IPS-20b (cell line): Measurements from ENCODE around the gene ST7.
"Not testable (repeated sequence)": the region's sequence is repeated elsewhere in the genome, so short reads cannot be mapped to it uniquely, and the experiment has no call there.

ENCODE experiments used
- H3K27ac ChIP-seq: one replicate; pipeline ENCODE4 v1.5.1; 2013; ENCODE audit warnings: low read length
- H3K27me3 ChIP-seq: 2 replicates; pipeline ENCODE4 v1.6.1; 2013; ENCODE audit warnings: mild to moderate bottlenecking, low read length, inconsistent platforms; ENCODE audit not compliant: insufficient read depth
- H3K36me3 ChIP-seq: 2 replicates; pipeline ENCODE4 v1.6.1; 2013; ENCODE audit warnings: low read depth, mild to moderate bottlenecking, inconsistent platforms, low read length, moderate library complexity; ENCODE audit not compliant: insufficient read depth
- H3K4me1 ChIP-seq: 2 replicates; pipeline ENCODE4 v1.6.1; 2013; ENCODE audit warnings: mild to moderate bottlenecking, control low read depth, inconsistent platforms, low read length, moderate library complexity; ENCODE audit not compliant: insufficient read depth
- H3K4me3 ChIP-seq: 2 replicates; pipeline ENCODE4 v1.5.1; 2013; ENCODE audit warnings: mild to moderate bottlenecking, low read length, inconsistent platforms
- H3K9ac ChIP-seq: 2 replicates; pipeline ENCODE4 v1.6.1; 2013; ENCODE audit warnings: low read depth, mild to moderate bottlenecking, inconsistent platforms, low read length, moderate library complexity
- H3K9me3 ChIP-seq: 2 replicates; pipeline ENCODE4 v1.6.1; 2013; ENCODE audit warnings: mild to moderate bottlenecking, low read depth, low read length, inconsistent platforms; ENCODE audit not compliant: insufficient read depth

Gene ST7

DNA sequence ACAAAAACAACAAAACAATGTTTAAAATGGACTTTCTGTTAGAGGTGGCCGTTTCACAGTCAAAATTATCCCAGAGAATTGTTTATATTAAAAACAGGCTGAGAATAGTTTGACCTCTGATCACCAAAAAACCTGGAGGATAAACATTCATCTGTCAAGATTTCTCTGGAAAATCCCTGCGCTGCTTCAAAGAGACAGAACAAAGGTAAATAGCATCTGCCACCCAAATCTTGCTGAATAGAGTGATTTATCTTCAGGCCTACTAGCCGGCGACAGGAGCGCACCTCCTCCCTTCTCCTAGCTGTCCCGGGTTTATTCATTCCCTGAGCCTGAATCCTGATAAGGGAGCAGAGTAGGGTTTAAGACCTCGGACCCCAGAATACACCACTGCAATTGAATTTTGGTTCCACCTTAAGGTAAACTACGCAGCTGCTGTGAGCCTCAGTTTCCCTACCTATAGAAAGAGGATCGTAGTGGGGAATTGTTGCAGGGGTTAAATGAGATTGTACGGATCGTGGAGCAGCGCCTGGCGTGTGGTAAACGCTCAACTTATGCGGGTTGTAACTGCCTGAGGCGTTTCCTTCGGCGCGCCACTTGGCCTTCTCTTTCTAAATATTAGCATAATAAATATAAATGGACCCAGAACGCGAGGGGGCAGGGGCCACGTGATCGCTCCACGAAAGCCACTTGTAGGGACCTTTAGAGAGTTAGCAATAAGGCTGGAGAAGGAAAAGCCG lies 498 bp upstream of the ST7 start:
- Histone ChIP-seq H3K27ac (peak overlapping the region; percentile 46), H3K4me1 (peaks cover 18% of the 10 kb centered on the region; the same call in 1 of the 2 replicates)

DNA sequence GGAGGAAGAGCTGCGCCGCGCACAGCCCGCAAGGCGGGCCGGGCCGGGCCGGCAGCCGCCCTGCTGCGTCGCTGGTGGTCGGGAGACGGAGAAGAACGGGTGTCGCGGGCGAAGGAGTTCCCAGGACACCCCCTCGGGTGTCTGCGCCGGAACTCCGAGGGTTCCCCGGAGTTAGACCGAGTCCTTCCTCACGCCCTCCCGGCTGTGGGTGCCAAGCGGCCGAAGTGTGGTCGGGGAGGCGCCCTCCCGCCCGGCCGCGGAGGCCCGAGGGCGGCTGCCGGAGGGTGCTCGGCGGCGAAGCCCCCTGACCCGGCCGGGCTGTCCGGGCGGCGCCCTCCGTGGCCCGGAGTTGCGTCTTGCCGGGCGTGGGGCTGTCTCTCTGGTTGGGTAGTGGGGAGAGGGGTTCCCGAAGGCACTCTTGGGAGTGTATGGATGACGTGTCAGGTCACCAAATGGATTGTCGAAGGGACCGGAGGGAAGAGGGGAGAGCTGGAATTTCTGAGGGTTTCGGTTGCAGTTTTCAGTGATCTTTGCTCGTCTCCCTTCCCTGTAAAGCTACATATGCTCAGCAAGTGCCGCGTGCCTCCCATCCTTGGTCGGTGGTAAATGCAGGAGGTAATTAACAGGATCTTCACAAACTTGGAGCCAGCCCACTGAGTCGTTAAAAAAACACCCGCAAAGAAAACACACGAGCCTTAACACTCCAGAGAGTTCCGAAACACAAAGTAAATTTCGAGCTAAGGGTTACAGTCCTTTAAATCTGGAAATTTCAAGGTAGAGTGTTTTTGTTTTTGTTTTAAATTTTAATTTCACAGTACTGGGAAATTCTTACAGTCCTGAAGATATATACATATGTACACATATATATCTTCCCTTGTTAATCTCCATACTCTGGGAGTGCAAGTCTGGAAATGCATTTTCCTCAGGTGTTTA lies 871 bp downstream of the ST7 start:
- Histone ChIP-seq H3K27me3 (no peaks in the 10 kb centered on the region; the same call in 1 of the 2 replicates), H3K4me3 (peak overlapping the region; percentile 83), H3K9ac (peak overlapping the region; percentile 77), H3K36me3 (no peaks in the 10 kb centered on the region), H3K4me1 (peaks cover 29% of the 10 kb centered on the region; the same call in 1 of the 2 replicates), H3K27ac (no peak overlapping the region), H3K9me3 (no peaks in the 10 kb centered on the region)

More for the DNA sequence above, 498 bp upstream of the ST7 start:
- no peaks in the 10 kb centered on the region for H3K9me3 ChIP-seq
- no peaks in the 10 kb centered on the region; the same call in 1 of the 2 replicates for H3K27me3 ChIP-seq
- H3K36me3 ChIP-seq, result no peaks in the 10 kb centered on the region
- peak overlapping the region; percentile 83 for H3K4me3 ChIP-seq
- peak overlapping the region; percentile 84; the same call in 1 of the 2 replicates for H3K9ac ChIP-seq

DNA sequence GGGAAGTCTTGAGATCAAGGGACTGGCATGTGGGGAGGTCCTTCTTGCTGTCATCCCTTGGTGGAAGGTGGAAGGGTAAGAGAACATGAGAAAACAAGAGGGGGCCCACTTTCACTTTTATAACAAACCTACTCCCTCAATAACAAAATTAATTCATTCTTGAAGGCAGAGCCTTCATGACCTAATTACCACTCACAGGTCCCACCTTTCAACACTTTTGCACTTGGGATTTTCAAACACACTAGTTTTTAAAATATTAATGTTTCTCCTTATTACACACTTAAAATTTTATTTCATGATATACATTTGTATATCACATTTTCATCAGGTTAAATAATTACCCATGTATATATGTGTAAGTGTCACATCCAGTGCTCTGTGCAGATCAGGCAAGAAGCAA lies 2.0 kb downstream of the ST7 start:
- H3K4me1 ChIP-seq, result peaks cover 29% of the 10 kb centered on the region; the same call in 1 of the 2 replicates
- no peaks in the 10 kb centered on the region; the same call in 1 of the 2 replicates for H3K27me3 ChIP-seq
- H3K4me3 ChIP-seq, result peak overlapping the region; percentile 83
- H3K27ac ChIP-seq, result no peak overlapping the region
- H3K9me3 ChIP-seq, result no peaks in the 10 kb centered on the region
- no peak overlapping the region for H3K9ac ChIP-seq
- no peaks in the 10 kb centered on the region for H3K36me3 ChIP-seq

DNA sequence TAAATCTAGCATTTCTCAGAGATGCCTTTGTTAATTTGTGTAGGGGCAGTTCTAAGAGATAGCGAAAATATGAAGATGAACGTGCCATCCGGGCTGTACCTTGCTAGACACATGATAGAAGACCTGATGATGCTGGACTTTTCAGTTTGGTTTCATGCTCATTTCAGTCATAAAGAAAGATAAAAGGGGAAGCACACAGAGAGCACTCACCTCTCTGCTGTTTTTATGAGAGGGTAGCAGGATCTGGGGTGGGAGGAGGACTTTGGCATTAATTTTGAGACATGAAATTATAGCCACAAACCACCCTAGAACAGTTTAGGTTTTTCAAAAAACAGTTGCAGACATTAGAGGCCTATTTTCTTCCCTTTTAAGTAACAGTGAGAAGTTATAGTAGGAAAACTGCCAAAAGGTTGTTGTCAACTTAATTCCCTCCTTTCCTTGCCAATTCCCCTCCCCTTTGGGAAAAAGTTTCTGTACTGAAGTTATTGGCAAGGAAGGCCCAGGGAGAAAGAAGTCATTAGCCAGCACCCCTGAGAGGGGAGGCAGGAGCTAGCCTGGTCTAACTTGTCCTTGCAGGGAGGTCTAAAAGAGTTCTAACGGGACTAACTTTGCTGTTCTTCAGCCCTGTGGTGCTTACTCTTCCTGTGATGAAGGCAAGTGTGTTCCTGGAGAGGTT lies 2.6 kb downstream of the ST7 start:
- Histone ChIP-seq H3K4me3 (no peak overlapping the region), H3K27me3 (no peaks in the 10 kb centered on the region; the same call in 1 of the 2 replicates), H3K36me3 (no peaks in the 10 kb centered on the region), H3K27ac (peak overlapping the region; percentile 48), H3K4me1 (peaks cover 29% of the 10 kb centered on the region; the same call in 1 of the 2 replicates), H3K9me3 (no peaks in the 10 kb centered on the region), H3K9ac (no peak overlapping the region)

DNA sequence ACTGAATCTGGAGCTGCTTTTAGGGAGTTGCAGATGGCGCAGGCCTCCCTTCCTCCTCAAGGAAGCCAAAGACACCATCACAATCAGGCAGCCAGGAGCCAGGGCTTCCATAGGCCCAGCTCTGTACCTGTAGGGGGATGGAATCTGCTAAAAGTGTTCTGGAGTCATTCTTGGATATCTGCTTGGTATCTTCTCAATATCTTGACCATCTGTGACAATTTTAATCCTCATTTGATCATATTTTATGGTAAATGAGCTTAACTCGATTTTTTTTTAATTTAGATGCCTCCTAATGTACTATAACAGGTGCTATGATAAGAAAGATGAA lies 3.1 kb downstream of the ST7 start:
- Histone ChIP-seq H3K4me1 (peaks cover 29% of the 10 kb centered on the region; the same call in 1 of the 2 replicates), H3K9me3 (no peaks in the 10 kb centered on the region), H3K9ac (no peak overlapping the region), H3K4me3 (no peak overlapping the region), H3K27me3 (no peaks in the 10 kb centered on the region; the same call in 1 of the 2 replicates), H3K36me3 (no peaks in the 10 kb centered on the region), H3K27ac (peak overlapping the region; percentile 48)

DNA sequence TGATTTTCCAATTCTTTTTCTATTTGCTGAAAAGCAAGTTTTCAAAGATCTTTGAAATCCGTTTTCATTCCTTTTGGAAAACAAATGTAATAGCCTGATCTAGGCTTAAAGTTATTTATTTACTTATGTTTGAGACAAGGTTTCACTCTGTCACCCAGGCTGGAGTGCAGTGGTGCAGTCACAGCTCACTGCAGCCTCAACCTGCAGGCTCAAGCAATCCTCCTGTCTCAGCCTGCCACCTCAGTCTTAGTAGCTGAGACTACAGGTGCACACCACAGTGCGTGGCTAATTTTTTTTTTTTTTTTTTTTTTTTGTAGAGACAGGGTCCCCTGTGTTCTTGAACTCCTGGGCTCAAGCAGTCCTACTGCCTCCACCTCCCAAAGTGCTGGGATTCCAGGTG lies 4.6 kb downstream of the ST7 start:
- Histone ChIP-seq H3K9me3 (no peaks in the 10 kb centered on the region), H3K27me3 (no peaks in the 10 kb centered on the region; the same call in 1 of the 2 replicates), H3K4me3 (no peak overlapping the region), H3K9ac (no peak overlapping the region), H3K27ac (no peak overlapping the region), H3K36me3 (no peaks in the 10 kb centered on the region), H3K4me1 (peaks cover 26% of the 10 kb centered on the region; the same call in 1 of the 2 replicates)

DNA sequence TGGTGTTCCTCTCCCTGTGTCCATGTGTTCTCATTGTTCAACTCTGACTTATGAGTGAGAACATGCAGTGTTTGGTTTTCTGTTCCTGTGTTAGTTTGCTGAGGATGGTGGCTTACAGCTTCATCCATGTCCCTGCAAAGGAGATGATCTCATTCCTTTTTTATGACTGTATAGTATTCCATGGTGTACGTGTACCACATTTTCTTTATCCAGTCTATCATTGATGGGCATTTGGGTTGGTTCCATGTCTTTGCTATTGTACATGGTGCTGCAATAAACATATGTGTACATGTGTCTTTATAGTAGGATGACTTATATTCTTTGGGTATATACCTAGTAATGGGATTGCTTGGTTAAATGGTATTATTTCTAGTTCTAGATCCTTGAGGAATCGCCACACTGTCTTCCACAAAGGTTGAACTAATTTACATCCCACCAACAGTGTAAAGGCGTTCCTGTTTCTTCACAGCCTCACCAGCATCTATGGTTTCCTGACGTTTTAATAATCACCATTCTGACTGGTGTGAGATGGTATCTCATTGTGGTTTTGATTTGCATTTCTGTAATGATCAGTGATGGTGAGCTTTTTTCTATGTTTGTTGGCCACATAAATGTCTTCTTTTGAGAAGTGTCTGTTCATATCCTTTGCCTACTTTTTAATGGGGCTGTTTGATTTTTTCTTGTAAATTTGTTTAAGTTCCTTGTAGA lies 8.8 kb downstream of the ST7 start:
- H3K9me3 ChIP-seq, H3K36me3 ChIP-seq, H3K4me3 ChIP-seq, H3K27ac ChIP-seq, H3K9ac ChIP-seq, H3K27me3 ChIP-seq: not testable (repeated sequence)
- peaks cover 11% of the 10 kb centered on the region; the same call in 1 of the 2 replicates for H3K4me1 ChIP-seq

DNA sequence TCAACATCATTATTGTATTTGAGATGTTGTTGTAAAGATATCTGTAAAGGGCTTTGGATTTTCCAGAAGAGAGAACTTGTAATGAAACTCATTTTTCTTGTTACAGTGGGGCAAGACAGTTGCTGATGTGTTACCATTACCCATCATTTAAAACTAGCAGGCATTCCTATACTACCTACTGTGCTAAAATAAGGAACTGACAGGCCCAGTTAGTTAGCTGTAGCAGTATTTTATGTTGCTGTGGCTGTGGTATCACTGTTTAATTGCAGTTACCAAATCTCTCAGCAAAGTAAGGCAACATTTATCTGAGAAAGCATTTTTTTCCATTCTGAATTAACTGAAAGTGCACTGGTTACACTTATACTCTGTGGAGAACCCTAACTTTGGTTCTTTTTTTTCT lies 9.9 kb downstream of the ST7 start:
- no peak overlapping the region for H3K4me3 ChIP-seq
- H3K27ac ChIP-seq, result no peak overlapping the region
- H3K36me3 ChIP-seq, result no peaks in the 10 kb centered on the region
- H3K9ac ChIP-seq, result no peak overlapping the region
- H3K9me3 ChIP-seq, result no peaks in the 10 kb centered on the region
- H3K27me3 ChIP-seq, result no peaks in the 10 kb centered on the region
- H3K4me1 ChIP-seq, result peaks cover 9% of the 10 kb centered on the region; the same call in 1 of the 2 replicates

DNA sequence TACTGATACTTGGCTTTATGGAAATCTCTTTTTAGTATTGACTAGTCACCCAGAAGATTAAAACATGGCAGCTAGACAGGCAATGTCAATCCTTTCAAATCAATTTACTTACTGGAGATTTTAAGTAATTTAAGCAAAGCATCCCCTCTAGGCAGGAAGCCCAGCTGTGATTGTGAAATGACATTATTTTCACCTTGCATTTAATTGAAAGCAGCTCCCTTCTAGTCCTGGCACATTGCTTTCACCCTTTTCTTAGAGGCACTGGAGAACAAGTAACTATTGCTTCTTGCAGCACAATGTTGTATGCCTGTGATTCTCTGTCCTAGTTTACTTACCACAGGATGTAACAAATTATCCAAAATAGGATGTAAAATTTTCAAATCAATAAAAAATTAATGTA lies 13.3 kb downstream of the ST7 start:
- Histone ChIP-seq H3K4me1 (peaks cover 20% of the 10 kb centered on the region), H3K27ac (no peak overlapping the region), H3K36me3 (no peaks in the 10 kb centered on the region), H3K9ac (no peak overlapping the region), H3K9me3 (no peaks in the 10 kb centered on the region), H3K4me3 (no peak overlapping the region), H3K27me3 (no peaks in the 10 kb centered on the region)

DNA sequence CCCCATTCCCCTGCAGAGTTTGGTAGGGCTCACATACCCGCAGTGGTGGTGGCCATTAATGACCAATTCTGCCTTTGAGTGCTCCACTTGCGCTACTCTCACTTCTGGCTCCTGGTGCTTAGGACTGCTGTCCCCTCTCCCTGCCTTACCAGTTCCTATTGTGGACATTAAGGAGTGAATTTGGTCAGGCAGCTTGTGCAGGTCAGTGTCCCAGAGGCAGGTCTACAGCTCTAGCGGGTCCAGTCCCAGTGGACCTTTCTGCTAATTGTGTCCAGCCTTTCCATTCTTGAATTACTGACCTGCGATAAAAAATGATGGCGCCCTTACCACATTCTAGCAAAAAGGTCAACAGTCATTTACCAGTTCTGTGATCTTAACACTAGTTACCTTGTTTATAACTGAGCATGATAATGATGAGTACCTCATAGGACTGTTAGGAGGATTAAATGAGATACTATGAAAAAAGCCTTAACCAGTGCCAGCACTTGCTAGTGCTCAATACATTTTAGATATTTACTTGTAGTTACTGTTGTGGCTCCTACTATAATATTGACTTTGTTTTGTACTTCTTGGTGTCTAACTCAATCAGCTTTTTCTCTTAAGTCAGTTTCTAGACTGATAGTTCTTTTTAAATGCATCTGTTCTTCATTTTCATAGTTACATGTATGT lies 14.1 kb downstream of the ST7 start:
- Histone ChIP-seq H3K4me1 (peaks cover 28% of the 10 kb centered on the region), H3K4me3 (no peak overlapping the region), H3K27ac (no peak overlapping the region), H3K9ac (no peak overlapping the region), H3K36me3 (no peaks in the 10 kb centered on the region), H3K27me3 (no peaks in the 10 kb centered on the region), H3K9me3 (no peaks in the 10 kb centered on the region)
